HL-60/S4 (cell line): ENCODE data around the gene EXOC3L1.

Experiments
- in situ Hi-C: fragments of 300-500 bp; cut with MboI; formaldehyde crosslinking; loops from 2 replicates; pipeline ENCODE4 v1.14.3; 2022; ENCODE audit warnings: low sequenced_read_pairs

Gene EXOC3L1

DNA sequence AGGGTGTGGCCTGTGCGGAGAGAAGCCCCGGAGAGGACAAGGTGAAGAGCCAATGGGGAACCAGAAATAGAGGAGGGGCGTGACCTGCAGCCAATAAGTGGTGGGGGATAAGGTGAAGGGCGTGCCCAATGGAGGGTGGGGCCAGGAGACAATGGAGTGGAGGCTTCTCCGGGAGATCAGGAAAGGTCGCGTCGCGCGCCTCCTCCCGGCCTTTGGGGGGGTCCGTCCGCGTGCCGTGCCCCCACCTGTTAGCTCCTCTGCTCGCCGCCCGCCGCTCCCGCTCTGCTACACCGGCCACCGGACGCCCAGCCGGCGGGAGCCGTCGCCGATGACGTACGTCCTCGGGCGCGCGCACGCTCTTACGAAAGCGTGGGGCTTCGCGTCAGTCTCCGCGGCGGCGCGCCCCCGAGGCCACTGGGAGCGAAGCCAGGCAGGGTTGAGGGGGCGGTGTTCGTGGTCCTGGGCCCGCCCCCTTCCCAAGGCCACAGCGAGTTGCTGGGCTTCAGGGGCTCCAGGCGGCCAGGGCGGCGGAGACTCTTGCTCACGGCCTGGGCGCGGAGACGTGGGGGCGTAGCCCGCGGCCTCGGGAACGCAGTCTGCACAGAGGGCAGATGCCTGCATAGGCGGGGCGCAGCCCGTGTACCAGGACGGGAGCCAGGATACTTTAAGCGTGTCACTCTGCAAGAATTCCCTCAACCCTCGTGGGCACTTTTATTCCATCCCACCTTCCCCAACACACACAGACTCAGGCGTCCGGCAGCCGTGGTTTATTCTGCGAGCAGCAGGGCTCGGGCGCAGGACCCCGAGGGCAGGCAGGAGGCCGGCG, 6.1 kb downstream of the EXOC3L1 start, which contains the start of gene MATCAP1:
Gene MATCAP1, minus strand, starts transcription at position 337 of the 826 bp plus-strand sequence. CDS start 3,353 bp downstream, outside the sequence.
- in situ Hi-C loops = no loop called here

DNA sequence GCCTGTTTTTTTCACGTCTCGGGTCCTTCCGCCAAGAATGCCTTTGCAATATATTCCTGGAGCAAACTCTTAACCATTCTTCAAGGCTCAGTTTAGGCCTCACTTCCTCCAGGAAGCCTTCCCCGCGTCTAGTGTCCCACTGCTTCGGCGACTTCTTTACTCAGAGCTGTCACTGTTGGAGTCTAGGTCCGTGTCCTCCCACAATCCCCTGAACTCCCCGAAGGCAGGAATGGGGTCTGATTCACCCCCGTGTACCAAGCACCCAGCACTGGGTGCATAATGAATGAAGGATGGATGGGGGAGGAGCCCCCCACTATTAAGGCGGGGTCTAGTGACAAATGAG, 6.7 kb downstream of the EXOC3L1 start:
- in situ Hi-C loops = no loop called here

DNA sequence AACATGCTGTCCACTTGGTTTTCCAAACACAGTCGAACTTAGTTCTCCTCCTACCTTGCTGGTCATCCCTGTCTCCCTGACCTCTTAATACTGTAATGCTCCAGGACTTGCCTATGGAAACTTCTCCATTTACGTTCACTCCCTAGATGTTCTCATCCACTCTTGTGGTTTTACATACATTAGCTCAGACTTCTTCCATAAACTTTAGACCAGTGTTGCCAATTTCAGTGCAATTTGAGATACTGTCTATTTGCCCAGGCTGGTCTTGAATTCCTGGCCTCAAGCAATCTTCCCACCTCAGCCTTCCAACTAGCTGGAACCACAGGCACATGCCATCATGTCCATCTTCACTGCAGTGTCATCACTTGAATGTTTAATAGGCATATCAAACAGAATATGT, 7.6 kb downstream of the EXOC3L1 start:
- in situ Hi-C loops = no loop called here

DNA sequence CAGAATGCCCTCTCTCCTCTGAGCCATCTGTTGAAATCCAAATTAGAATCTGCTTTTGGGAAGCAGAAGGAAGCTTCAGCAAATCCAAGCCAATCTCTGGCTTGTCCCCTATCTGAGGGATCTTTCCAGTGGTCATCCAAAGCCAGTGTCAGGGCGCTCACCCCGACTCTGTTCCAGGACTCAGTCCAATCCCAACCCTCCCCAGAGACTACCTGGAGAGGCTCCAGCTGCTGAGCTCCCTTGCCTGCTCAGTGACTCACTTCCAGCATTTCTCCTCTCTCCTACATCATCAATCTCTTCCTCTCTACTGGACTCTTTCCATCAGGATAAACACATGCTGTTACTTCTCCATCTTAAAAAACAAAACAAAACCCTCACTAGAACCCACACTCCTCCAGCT, 8.6 kb downstream of the EXOC3L1 start:
- in situ Hi-C loops = no loop called here

DNA sequence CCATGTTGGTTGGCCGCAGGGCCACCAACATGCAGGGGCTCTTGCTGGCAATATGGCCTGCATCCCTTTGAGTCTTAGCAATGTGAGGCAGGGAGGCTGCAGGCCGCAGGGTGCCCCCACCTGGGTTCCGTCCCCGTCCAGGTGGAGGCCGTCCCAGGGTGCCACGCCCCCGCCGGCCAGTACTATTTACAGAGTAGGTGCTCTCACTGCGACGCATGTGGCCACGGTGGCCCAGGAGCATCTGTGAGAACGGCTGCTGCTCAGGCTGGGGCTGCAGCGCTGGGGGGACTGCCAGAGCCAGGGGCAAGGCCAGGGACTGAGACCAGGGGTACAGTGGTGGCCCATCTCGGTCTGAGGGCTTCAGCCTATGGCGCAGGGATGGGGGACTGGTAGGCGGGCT, 9.8 kb downstream of the EXOC3L1 start:
- in situ Hi-C loops = no loop called here

DNA sequence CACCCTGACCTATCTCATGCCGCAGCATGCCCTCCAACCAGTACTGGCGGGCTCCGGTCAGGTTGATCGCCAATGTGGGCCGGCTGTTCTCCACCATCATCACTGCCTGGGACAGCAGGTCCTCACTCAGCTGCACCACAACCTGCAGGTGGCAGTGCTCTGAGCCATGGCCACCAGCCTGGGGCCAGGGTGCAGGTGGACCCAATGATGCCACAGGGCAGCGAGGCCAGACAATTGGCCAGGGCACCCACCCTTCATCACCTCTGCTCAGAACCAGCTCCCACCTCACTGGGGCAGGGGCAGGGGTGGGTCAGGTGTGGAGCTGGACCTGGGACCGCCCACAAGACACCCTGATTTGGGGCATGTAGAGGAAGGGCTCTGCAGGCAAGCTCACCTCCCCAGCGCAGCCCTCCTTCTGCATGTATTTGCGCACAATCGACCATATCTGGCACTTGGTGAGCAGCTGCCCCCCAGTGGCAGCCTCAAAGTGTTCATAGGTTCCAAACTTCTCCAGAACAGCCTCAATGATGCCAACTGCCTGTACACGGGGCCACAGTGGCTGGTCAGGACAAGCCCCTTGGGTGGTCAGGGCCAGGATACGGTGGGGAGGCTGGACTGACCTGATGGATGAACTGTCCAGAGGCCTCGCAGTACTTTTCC, 10.4 kb downstream of the EXOC3L1 start:
- in situ Hi-C loops = no loop called here

DNA sequence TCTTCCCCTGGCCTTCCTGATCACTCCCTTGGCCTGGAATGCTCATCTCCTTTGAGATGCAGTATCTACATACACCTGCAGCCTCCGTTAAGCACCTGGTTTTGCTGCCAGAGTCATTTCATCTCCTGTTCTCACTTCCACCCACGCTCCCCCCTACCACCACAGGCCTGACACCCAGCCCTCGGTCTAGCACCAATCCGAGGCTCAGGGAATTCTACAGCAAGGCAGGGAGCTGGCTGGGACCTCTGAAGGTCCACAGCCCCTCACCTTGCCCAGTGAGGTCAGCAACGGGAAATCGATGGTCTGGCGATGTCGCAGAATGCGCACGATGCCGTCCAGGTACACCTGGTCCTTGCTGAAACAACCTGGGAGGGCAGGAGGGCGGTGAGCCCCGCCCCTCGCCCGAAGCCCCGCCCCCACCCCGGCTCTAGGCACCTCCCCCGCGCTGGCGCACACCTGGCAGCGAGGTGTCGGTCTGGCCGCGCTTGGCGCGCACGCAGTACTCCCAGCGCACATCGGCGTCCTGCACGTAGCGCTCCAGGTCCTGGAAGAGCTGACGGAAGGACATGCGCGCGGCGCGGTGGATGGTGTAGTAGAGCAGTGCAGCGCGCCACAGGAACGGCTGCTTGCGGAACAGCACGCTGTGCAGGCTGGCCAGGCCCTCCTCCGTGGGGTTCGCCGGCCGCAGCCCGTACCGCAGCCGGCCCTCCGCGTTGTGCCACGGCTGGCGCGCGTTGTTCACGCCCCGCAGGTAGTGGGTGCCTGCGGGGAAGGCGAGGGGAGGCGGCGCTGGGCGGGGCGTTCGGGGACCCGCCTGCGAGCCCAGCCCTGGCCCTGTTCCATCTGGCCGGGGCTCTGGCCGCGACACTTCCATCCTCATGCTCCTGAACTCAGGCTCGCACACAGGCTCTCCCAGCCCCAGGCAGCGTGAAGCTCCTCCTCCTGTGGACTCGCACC, 11.9 kb downstream of the EXOC3L1 start:
- in situ Hi-C loops = no loop called here

DNA sequence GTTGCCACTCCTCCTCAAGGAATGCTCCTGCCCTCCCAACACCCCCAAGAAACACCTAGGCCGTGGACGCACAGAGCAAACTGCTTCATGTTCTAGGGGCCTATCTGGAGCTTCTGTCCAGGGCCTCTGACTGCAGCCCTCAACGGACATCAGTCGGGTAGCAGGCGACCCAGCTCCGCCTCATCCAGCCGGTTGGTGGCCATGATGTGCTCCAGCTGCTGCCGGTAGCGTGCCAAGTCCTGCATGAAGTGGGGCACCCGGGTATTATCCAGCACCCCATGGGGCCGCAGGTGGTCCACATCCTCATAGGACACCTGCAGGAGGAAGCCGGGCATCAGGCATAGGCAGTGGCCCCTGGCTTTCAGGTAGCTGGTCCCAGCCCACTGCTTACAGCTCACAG, 13.3 kb downstream of the EXOC3L1 start:
- in situ Hi-C loops = no loop called here

DNA sequence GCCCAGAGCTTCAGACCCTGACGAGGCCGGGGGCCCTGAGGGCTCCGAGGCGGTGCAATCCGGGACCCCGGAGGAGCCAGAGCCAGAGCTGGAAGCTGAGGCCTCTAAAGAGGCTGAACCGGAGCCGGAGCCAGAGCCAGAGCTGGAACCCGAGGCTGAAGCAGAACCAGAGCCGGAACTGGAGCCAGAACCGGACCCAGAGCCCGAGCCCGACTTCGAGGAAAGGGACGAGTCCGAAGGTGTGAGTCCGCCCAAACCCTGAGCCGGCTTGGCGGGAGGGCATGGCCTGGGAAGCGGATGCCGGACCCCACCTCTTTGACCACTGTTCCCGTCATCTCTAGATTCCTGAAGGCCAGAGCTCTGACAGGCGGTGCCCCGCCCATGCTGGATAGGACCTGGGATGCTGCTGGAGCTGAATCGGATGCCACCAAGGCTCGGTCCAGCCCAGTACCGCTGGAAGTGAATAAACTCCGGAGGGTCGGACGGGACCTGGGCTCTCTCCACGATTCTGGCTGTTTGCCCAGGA, 15.2 kb downstream of the EXOC3L1 start:
- in situ Hi-C loops = no loop called here

DNA sequence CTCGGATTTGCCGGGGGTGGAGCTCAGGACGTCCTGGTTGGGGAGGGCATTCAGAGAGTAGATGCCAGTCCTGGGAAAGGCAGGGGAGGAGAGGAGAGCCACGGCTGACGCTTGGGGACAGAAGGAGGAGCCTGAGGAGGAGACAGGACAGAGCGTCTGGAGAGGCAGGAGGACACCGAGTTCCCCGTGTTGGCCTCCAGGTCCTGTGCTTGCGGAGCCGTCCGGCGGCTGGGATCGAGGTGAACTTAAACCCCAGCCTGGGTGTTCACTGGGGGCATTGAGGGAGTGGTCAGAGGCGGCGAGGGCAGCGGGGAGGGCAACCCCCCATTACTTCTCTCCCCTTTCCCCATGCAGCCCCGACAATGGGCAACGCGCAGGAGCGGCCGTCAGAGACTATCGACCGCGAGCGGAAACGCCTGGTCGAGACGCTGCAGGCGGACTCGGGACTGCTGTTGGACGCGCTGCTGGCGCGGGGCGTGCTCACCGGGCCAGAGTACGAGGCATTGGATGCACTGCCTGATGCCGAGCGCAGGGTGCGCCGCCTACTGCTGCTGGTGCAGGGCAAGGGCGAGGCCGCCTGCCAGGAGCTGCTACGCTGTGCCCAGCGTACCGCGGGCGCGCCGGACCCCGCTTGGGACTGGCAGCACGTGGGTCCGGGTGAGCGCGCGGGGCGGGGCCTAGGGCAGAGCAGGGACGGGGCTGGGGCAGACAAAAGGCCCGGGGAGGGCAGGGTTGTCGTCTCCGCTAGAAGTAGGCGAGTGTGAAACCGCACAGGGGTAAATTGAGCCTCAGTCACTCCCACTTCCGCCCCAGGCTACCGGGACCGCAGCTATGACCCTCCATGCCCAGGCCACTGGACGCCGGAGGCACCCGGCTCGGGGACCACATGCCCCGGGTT, 15.9 kb downstream of the EXOC3L1 start:
- in situ Hi-C loops = no loop called here

DNA sequence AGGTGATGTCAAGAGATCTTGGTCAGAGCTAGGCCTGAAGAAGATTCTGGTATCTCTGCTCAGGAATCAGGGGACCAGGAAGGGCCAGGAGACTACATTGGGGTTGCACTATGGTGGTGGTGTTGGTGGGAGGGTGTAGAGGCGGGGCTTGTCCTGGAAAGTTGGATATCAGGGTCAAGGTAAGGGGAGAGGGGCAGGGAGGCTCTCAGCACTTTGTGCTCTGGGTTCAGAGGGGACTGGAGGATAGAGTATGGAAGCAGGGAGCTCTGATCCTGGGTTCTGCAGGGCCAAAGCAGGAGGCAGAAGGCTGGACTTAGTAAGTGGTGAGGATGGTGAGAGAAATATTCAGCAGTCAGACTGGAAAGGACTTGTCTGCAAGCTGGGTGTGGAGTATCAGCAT, 16.6 kb downstream of the EXOC3L1 start:
- in situ Hi-C loops = no loop called here

DNA sequence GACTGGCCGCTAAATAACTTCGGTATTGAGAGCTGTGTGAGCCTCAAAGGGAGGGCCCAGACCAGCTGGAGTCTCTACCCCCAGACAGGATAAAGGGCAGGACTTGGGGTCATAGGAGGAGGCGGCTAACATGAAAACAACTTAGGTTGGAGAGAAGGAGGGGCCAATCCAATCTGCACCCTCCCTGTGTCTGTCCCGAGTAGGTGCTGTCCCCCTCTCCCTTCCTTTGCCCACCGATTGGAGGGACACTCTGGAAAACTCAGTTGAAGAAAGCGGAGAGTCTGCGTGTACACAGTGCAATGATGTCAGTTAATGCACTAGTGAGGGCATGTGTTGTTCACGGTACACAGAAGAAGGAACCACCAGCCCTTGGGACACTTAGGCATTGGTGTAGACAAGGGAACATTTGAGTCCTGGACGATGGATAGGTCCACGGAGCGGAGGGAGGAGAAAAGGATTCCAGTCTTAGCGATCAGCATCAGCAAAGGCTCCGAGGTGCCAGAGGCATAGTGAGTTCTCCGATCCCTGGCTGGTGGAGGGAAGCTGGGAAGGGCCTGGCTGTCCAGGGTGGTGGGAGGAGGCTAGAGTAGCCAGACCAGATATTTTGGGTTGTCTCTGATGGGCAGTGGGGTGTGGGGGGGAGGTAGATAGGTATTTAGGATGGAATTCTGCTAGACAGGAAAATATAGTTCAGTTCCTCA, 18.8 kb downstream of the EXOC3L1 start:
- in situ Hi-C loops = no loop called here

DNA sequence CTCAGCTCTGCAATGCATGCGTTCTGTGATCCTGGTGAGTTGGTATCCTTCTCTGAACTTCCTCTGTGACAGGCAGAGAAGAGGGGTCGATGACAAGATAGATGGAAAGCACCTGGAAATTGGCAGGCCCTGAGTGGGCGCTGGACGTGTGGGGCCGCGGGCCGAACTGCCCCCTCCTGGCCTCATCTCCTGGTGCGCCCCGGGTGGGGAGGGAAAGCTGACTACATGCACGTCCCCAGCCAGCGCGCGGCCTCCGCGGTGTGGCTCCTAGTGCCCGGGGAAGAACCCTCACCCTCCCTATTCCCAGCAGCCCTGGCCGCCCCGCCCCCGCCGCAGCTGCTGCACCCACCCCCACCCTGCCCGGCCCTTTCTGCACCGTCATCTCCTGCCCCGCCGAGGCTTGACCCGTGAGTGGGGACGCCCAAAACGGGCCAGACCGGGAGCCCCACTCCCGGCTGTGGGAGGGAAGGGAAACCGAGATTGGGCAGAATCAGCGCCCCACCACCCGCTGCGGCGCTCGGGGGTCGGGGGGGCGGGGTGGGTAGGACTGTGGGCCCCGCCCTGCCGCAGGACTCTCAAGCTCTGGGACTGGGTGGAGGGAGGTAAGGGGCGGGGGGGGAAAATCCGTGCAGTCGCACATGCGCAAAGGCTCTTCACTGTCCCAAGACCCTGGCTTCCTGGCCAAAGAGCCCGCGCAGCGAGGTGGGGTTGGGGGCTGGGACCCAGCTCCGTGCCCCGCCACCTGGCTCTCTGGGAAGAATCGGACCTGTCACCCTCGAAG, 19.6 kb downstream of the EXOC3L1 start, which contains the start of gene NOL3:
Gene NOL3, plus strand, starts transcription at position 371 of the 781 bp plus-strand sequence.
- in situ Hi-C loops = no loop called here

DNA sequence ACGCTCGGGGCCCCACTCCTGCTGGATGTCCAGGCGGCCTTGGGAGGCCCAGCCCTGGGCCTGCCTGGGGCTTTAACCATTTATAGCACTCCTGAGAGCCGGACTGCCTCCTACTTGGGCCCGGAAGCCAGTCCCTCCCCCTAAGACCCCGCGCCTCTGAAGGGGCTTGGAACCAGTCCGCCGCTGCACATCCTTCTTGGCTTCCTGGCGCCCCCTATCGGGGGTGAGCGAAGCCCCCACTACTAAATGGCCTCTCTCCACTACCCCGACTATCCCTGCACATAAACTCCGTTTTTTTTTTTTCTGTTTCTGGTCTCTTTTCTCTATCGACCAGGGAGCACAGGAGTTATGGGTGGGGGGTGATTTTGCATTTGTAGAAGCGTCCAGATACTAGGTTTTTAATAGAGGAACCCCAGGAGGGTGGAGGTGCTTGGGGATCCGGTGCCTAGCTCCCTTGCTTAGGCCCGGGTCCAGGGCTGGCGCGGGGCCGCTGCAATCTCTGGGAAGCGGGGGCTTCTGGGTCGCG, 20.2 kb downstream of the EXOC3L1 start:
- in situ Hi-C loops = no loop called here

DNA sequence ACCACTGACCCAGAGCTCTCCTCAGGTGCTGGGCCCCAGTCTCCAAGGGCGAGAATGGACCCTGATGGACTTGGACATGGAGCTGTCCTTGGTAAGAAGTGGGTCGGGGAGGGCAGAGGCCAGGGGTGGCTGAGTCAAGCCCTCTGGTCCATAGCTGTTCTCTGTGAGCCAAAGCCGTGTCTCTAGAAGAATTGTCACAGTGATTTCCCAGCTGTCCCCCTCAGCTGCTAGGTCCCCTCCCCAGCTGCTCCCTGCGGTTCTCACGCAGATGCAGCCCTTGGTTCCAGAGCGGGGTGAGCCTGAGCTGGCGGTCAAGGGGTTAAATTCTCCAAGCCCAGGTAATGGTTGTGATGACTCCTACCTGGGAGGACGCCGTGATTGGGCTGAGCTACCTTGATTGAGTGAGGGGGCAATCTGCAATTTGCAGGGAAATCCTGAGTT, 20.9 kb downstream of the EXOC3L1 start:
- in situ Hi-C loops = no loop called here

DNA sequence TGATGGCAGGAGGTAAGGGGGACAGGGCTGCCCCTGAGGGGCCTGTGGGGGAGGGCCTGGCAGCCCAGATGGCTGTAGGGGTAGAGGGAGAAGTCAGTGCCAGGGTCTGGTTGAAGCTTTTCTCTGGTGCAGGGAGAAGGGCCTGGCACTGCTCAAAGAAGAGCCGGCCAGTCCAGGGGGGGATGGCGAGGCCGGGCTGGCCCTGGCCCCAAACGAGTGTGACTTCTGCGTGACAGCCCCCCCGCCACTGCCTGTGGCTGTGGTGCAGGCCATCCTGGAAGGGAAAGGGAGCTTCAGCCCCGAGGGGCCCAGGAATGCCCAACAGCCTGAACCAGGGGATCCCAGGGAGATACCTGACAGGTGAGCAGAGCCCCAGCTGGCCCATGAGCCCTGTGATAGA, 22.3 kb downstream of the EXOC3L1 start:
- in situ Hi-C loops = no loop called here

DNA sequence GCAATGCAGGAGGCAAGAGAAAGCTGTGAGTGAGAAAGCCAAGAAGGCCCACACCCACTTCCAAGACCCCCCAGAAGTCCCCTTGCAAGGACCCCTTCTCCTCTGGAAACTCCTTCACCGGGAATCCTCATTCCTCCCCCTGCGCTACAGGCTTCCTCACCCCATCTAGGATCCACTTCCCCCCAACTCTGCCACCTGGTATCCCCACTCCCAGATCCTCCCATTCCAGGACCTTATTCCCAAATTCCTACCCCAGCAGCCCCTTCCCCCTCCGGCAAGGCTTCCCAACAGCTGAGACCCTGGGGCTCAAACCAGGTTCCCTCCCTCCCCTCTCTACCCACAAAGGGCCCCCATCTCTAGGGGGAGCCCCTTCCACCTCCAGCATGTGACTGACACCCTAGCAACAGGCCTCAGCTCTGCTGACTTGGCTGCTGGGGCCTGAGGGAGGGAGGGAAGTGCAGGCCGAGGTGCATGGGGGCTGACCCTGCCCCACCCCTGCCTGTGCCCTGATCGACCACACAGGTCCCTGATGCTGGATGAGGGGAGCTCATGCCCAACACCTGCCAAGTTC, 23.3 kb downstream of the EXOC3L1 start:
- in situ Hi-C loops = no loop called here

DNA sequence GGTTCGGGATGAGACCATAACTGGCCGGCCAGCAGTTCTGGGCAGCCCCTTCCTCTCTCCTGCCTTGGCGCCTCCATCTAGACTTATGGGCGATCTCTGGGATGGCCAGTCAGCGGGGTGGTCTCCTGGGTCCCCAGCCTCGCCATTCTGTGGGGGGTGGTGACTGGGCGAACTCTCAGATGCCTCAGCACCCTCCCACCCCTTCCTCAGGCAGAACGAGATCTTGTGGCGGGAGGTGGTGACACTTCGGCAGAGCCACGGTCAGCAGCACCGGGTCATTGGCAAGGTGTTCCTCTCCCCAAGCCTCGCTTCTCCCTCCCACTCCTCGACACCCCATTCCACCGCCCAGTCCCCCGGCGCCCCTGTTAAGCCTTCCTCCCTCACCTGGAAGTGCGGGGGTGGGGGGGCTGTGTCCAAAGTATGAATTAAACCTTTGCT, 23.8 kb downstream of the EXOC3L1 start:
- in situ Hi-C loops = no loop called here
